K562 (cell line): ENCODE data around the gene TRABD2B. TPM values are rescaled to one million over a fixed set of nuclear protein-coding genes. Genes with fewer than 3 reads are reported as not detected.

Experiments used
- ATAC-seq: fragments of 200-7000 bp; cut with Tn5 transposase; 3 replicates; pipeline ENCODE4 v1.9.1; 2020; ENCODE audit warnings: moderate library complexity
- BruUV-seq: library from RNA; stranded (reverse); fragments of 400-500 nt; replicated peaks from 2 replicates; lab custom pipeline; 2021; lab: Mats Ljungman, UMichigan
- CTCF ChIA-PET: fragments of 300-600 bp; formaldehyde crosslinking; extraction: SDS; loops from one replicate; lab custom pipeline; 2021; ENCODE audit warnings: low intra/inter-chr PET ratio; lab: Yijun Ruan, JAX
- POLR2A ChIA-PET: fragments of 300-600, 350-650 bp; sonication (Branson Sonifier 250); formaldehyde crosslinking; extraction: SDS; loops from one replicate; lab custom pipeline; 2021; ENCODE audit warnings: antibody characterized with exemption, inconsistent platforms; lab: Yijun Ruan, JAX
- DNase-seq, 4 experiments: peaks; one replicate each; pipeline versions ENCODE4 v3.0.0 to v3.0.0-alpha.2; 2011 to 2018; ENCODE audit warnings: low spot score in 3 of 4, mixed read lengths in 3 of 4; ENCODE audit errors: extremely low read depth in 1 of 4
- FAIRE-seq: peaks from 2 replicates; lab custom pipeline; 2011; peaks lifted over from hg19 to GRCh38; lab: Jason Lieb, UNC
- H2AFZ ChIP-seq: 2 replicates; pipeline ENCODE4 v1.6.0; 2011; ENCODE audit warnings: low read depth, low read length, control low read depth, inconsistent platforms
- H3K27ac ChIP-seq: fragments of 200-600 bp; 3 replicates; pipeline ENCODE4 v1.8.0; 2011; ENCODE audit warnings: low read depth, mild to moderate bottlenecking, control low read depth, inconsistent platforms, low read length, moderate library complexity, mixed read lengths; ENCODE audit errors: extremely low read depth
- H3K27me3 ChIP-seq, 2 experiments: fragments of 300-600 bp in 1 of 2; 2 replicates in 1 of 2; 3 replicates in 1 of 2; pipeline versions ENCODE4 v1.6.0 to v1.8.0; 2011; ENCODE audit warnings: inconsistent platforms in 2 of 2, low read length in 2 of 2, mild to moderate bottlenecking in 1 of 2, mixed read lengths in 1 of 2, moderate library complexity in 1 of 2; ENCODE audit not compliant: control insufficient read depth in 2 of 2, insufficient read depth in 2 of 2
- H3K36me3 ChIP-seq: fragments of 300-600 bp; 3 replicates; pipeline ENCODE4 v1.8.0; 2011; ENCODE audit warnings: mild to moderate bottlenecking, low read length, inconsistent platforms; ENCODE audit not compliant: control insufficient read depth, insufficient read depth
- H3K4me1 ChIP-seq, 2 experiments: fragments of 200-600 bp in 1 of 2; replicated peaks in 1 of 2; 2 replicates in 1 of 2; 3 replicates in 1 of 2; pipeline versions ENCODE4 v1.5.1 to v1.8.0; 2011; ENCODE audit warnings: inconsistent platforms in 2 of 2, low read length in 2 of 2, mild to moderate bottlenecking in 1 of 2, mixed read lengths in 1 of 2, moderate library complexity in 1 of 2; ENCODE audit not compliant: control insufficient read depth in 2 of 2, insufficient read depth in 2 of 2
- H3K4me2 ChIP-seq: 2 replicates; pipeline ENCODE4 v1.6.1; 2011; ENCODE audit warnings: low read length, control low read depth, inconsistent platforms, mixed read lengths; ENCODE audit not compliant: insufficient read depth
- H3K4me3 ChIP-seq: fragments of 200-600 bp; sonication (generic), shearing (Covaris generic); 2 replicates; pipeline ENCODE4 v1.5.1; 2016; ENCODE audit warnings: control low read depth, inconsistent platforms
- H3K79me2 ChIP-seq: fragments of 200-600 bp; 3 replicates; pipeline ENCODE4 v1.8.0; 2011; ENCODE audit warnings: low read length, inconsistent platforms; ENCODE audit not compliant: control insufficient read depth, insufficient read depth
- H3K9ac ChIP-seq, 2 experiments: 2 replicates each; pipeline versions ENCODE4 v1.6.0 to v1.6.1; 2011; ENCODE audit warnings: low read depth in 2 of 2, low read length in 2 of 2, control low read depth in 1 of 2, inconsistent platforms in 1 of 2, mild to moderate bottlenecking in 1 of 2, mixed read lengths in 1 of 2; ENCODE audit not compliant: insufficient read depth in 1 of 2
- H3K9me1 ChIP-seq: one replicate; pipeline ENCODE4 v1.6.0; 2011; ENCODE audit warnings: inconsistent platforms, mild to moderate bottlenecking, low read length, moderate library complexity; ENCODE audit not compliant: control insufficient read depth, insufficient read depth
- H3K9me3 ChIP-seq: replicated peaks from 2 replicates; pipeline ENCODE4 v1.5.1; 2011; ENCODE audit warnings: low read depth, low read length, inconsistent platforms; ENCODE audit not compliant: control insufficient read depth, insufficient read depth
- H4K20me1 ChIP-seq: replicated peaks from 2 replicates; pipeline ENCODE4 v1.6.1; 2011; ENCODE audit warnings: low read length, inconsistent platforms, mixed read lengths; ENCODE audit not compliant: control insufficient read depth, insufficient read depth
- MEF2A ChIP-seq: IDR thresholded peaks from 2 replicates; pipeline ENCODE4 v1.6.1; 2011; ENCODE audit warnings: low read depth, mild to moderate bottlenecking, low read length, moderate library complexity; ENCODE audit not compliant: control insufficient read depth
- NCOA4 ChIP-seq: fragments of 450-650 bp; IDR thresholded peaks from 2 replicates; pipeline ENCODE4 v1.6.1; 2018; ENCODE audit warnings: mild to moderate bottlenecking; ENCODE audit not compliant: partially characterized antibody
- NFXL1 ChIP-seq: fragments of 450-650 bp; formaldehyde crosslinking; IDR thresholded peaks from 2 replicates; pipeline ENCODE4 v1.4.0; 2021; ENCODE audit warnings: mild to moderate bottlenecking
- PHF21A ChIP-seq: fragments of 450-650 bp; IDR thresholded peaks from 2 replicates; pipeline ENCODE4 v1.6.1; 2017; ENCODE audit warnings: low read depth, borderline replicate concordance
- SMARCE1 ChIP-seq: fragments of 450-650 bp; IDR thresholded peaks from 2 replicates; pipeline ENCODE4 v1.7.1; 2016; ENCODE audit warnings: mild to moderate bottlenecking
- U2AF2 ChIP-seq: fragments of 200-400 bp; formaldehyde crosslinking; optimal IDR thresholded peaks from 2 replicates; pipeline ENCODE3; 2017; ENCODE audit warnings: low read depth, mild to moderate bottlenecking, low read length
- ZNF668 ChIP-seq: fragments of 250-450 bp; sonication (Bioruptor Pico); IDR thresholded peaks from 2 replicates; pipeline ENCODE4 v1.8.0; 2022; ENCODE audit warnings: mild to moderate bottlenecking, inconsistent platforms
- WGBS: fragments of 100-300 bp; shearing (Covaris generic); methylation state at CpG from one replicate; pipeline ENCODE4 v1.1.6; 2016; ENCODE audit warnings: low coverage, mixed read lengths; ENCODE audit not compliant: insufficient coverage; ENCODE audit errors: missing lambda C conversion rate; 5-methylcytosine and 5-hydroxymethylcytosine counted together
- in situ Hi-C: fragments of 300-500 bp; cut with MboI; formaldehyde crosslinking; loops from 4 replicates; pipeline ENCODE4 v1.15.0; 2018; ENCODE audit warnings: inconsistent platforms, mixed read lengths
- intact Hi-C: fragments of 100-400 bp; cut with micrococcal nuclease; formaldehyde crosslinking; loops from 2 replicates; pipeline ENCODE4 v1.14.2; 2022
- polyA plus RNA-seq, 8 experiments: library from polyadenylated mRNA; depleted of rRNA in 4 of 8; stranded (reverse) in 5 of 8; unstranded in 3 of 8; fragments of >200 nt; fragmentation: Nextera tagmentation in 2 of 8; fragmentation: Illumina TruSeq in 1 of 8; extraction: Ambion mirVana in 2 of 8; extraction: Trizol in 1 of 8; gene quantifications; 2 replicates each; pipeline versions ENCODE4 v1.2.1 to v1.2.3, GENCODE V29; 2011 to 2014; ENCODE audit warnings: inconsistent platforms in 1 of 8, missing spikeins in 1 of 8
- total RNA-seq, 7 experiments: library from RNA; depleted of rRNA in 6 of 7; stranded (reverse); fragments of >200 nt in 6 of 7; fragmentation: Illumina TruSeq in 2 of 7; extraction: Trizol in 2 of 7; gene quantifications; 2 replicates each; pipeline versions ENCODE4 v1.2.1 to v1.2.3, GENCODE V29; 2011 to 2021; ENCODE audit warnings: low replicate concordance in 1 of 7
- TF ChIP-seq, protein P1 (sequence below): sonication (generic); formaldehyde crosslinking; IDR thresholded peaks from 2 replicates; pipeline ENCODE4 v1.8.0; 2022; ENCODE audit warnings: mild to moderate bottlenecking, missing genetic modification reagents, borderline replicate concordance

Gene TRABD2B
- total and polyA plus RNA-seq, 9 of the 15 experiments (the other 6 are each of a cell fraction or from before 2014, with no cell fraction given): not detected

DNA sequence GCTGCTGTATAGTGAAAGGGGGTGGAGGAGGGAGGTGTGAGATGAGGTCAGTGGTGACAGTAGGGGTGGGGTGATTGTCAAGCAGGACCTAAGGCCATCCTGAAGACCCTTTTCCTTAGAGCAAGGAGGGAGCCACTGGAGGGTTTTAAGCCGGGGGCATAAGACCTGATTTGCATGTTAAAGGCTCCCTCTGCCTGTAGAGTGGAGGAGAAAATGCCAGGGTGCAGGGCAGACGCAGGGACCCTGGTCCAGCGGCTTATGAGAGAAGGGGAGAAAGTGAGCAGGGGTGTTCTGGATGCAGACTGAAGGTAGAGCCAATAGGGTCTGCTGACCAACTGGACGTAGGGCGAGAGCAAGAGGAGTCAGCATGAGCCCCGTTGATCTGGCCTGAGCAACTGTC lies 154.1 kb downstream of the TRABD2B start (continued):
- TF ChIP-seq NCOA4 (no peak), NFXL1 (CRISPR knock-in tag) (no peak)
- TF ChIP-seq, all 486 proteins: peak for 0

DNA sequence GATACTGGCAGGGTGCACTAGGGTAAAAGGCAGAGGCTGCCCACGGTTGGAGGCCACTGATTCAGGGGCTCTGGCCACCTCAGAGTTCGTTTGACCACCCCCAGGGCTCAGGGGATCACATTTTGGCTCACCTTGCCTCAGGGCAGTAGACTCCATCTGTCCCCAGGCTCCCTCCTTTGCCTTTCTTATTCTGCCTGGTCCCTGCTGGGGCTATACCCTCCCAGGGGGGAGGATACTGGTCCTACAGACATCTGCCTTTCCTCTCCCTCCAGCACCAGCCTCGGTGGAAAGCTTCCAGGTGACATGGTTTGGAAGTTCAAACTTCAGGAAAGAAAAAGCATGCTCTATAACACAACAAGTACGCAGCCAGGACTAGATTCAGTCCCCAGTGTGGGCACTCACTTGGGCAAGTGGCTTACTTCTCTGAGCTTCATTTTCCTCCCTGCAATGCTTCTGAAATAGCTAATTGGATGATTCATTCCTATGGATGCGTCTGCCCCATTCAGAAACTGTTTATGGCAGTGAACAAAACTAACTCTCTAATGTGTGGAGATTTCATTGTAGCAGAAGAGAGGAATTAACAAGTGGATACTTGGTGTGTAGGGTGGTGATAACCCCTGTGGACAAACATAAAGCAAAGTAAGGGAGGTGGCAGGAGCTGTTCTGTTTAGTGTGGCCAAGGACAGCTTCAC lies 154.8 kb downstream of the TRABD2B start:
- in situ Hi-C loops (no loop called here), intact Hi-C loops (no loop called here)
- POLR2A ChIA-PET: interaction anchor here (0.8 to 1.1 kb wide), 2 partner anchors 11 kb away, joined by 3 to 4 read pairs; no protein-coding TSS in a partner anchor

More for the DNA sequence above, 154.8 kb downstream of the TRABD2B start:
- H3K4me3 ChIP-seq: no peak overlapping the region
- peaks cover 4 to 32% of the 10 kb centered on the region in 2 experiments; a peak in 3 of 5 replicates for H3K27me3 ChIP-seq
- 2% methylated on average over 5 of the region's 5 CpGs for WGBS
- H4K20me1 ChIP-seq: no peaks in the 10 kb centered on the region
- BruUV-seq: no TSS peak
- no peak for DNase-seq
- no peak overlapping the region for H3K4me2 ChIP-seq
- no peak overlapping the region for H2AFZ ChIP-seq
- no peaks in the 10 kb centered on the region for H3K36me3 ChIP-seq
- CTCF ChIA-PET: no interaction called here
- no peak for TF ChIP-seq ZNF668
- no peak for TF ChIP-seq PHF21A
- no peak for TF ChIP-seq SMARCE1
- no peak for TF ChIP-seq U2AF2
- TF ChIP-seq, protein P1, sequence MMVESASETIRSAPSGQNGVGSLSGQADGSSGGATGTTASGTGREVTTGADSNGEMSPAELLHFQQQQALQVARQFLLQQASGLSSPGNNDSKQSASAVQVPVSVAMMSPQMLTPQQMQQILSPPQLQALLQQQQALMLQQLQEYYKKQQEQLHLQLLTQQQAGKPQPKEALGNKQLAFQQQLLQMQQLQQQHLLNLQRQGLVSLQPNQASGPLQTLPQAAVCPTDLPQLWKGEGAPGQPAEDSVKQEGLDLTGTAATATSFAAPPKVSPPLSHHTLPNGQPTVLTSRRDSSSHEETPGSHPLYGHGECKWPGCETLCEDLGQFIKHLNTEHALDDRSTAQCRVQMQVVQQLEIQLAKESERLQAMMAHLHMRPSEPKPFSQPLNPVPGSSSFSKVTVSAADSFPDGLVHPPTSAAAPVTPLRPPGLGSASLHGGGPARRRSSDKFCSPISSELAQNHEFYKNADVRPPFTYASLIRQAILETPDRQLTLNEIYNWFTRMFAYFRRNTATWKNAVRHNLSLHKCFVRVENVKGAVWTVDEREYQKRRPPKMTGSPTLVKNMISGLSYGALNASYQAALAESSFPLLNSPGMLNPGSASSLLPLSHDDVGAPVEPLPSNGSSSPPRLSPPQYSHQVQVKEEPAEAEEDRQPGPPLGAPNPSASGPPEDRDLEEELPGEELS: no peak
- no peak for TF ChIP-seq MEF2A
- TF ChIP-seq, all 486 proteins: peak for 0
- Histone ChIP-seq H3K79me2 (no peaks in the 10 kb centered on the region), H3K9me3 (no peaks in the 10 kb centered on the region), H3K4me1 (no peaks in the 10 kb centered on the region), H3K9ac (no peak overlapping the region), H3K27ac (no peak overlapping the region), H3K9me1 (no peaks in the 10 kb centered on the region)
- FAIRE-seq: no peak
- ATAC-seq: no peak
